Stimulated activated CD4-positive, alpha-beta T cell treated with anti-CD3 and anti-CD28 coated beads, Interleukin-15, amount 100 ng/mL, for 1 hour (primary cell): Measurements from ENCODE around the gene ZNF318.
"Not testable (repeated sequence)": the region's sequence is repeated elsewhere in the genome, so short reads cannot be mapped to it uniquely, and the experiment has no call there.

ENCODE experiments used
- DNase-seq, 2 donors: peaks; one replicate each; pipeline ENCODE4 v3.0.0-alpha.2; 2020; ENCODE audit warnings: low read depth in 1 of 2, low spot score in 1 of 2

Gene ZNF318

GRCh38 chr6:43303006-43303405 is 66.4 kb downstream of the ZNF318 start:
- not testable (repeated sequence) for DNase-seq

GRCh38 chr6:43302126-43302525 is 67.3 kb downstream of the ZNF318 start:
- no peak for DNase-seq

GRCh38 chr6:43301081-43301870 is 68.2 kb downstream of the ZNF318 start:
- DNase-seq: no peak

- no peak for DNase-seq
Measured at GRCh38 chr6:43299338-43300293, 69.8 kb downstream of the ZNF318 start.

- DNase-seq: no peak
Measured at GRCh38 chr6:43298565-43299337, 70.7 kb downstream of the ZNF318 start.

GRCh38 chr6:43297644-43298564 is 71.5 kb downstream of the ZNF318 start, which contains the start of gene SLC22A7:
SLC22A7 (plus strand) TSS chr6:43298260; CDS start chr6:43298359, 99 bp downstream.
- no peak for DNase-seq

GRCh38 chr6:43296780-43297497 is 72.5 kb downstream of the ZNF318 start:
- DNase-seq: no peak

- DNase-seq: no peak
Measured at GRCh38 chr6:43295456-43295855, 74.0 kb downstream of the ZNF318 start.

GRCh38 chr6:43294536-43294935 is 74.9 kb downstream of the ZNF318 start:
- DNase-seq: no peak

GRCh38 chr6:43293698-43294097 is 75.7 kb downstream of the ZNF318 start:
- DNase-seq: no peak

GRCh38 chr6:43292763-43293318 is 76.6 kb downstream of the ZNF318 start:
- DNase-seq: no peak

GRCh38 chr6:43292341-43292740 is 77.1 kb downstream of the ZNF318 start:
- no peak for DNase-seq

- no peak for DNase-seq
Measured at GRCh38 chr6:43291708-43292107, 77.7 kb downstream of the ZNF318 start.

GRCh38 chr6:43290905-43291355 is 78.5 kb downstream of the ZNF318 start:
- DNase-seq: no peak

- no peak for DNase-seq
Measured at GRCh38 chr6:43290339-43290904, 79.0 kb downstream of the ZNF318 start.

- DNase-seq: no peak
Measured at GRCh38 chr6:43287717-43288679, 81.4 kb downstream of the ZNF318 start.

GRCh38 chr6:43286980-43287716 is 82.3 kb downstream of the ZNF318 start:
- DNase-seq: no peak
